ENCODE data around the gene HCAR3. TPM values are rescaled to one million over a fixed set of nuclear protein-coding genes. Genes with fewer than 3 reads are reported as not detected.
"Not testable (repeated sequence)": the region's sequence is repeated elsewhere in the genome, so short reads cannot be mapped to it uniquely, and the experiment has no call there.

The HCAR3 gene
- polyA plus RNA-seq, 3 donors = 0.19 to 0.62 (median 0.26) TPM

- DNase-seq (ENCODE audit: extremely low read depth in 1 of 11, low read depth in 9 of 11, low spot score in 4 of 11) = no peak
Observed at GRCh38 chr12:122681814-122682213, 34.8 kb downstream of the HCAR3 start.

- not testable (repeated sequence) for DNase-seq (ENCODE audit: extremely low read depth in 1 of 11, low read depth in 9 of 11, low spot score in 4 of 11)
Observed at GRCh38 chr12:122680989-122681388, 35.6 kb downstream of the HCAR3 start.

GRCh38 chr12:122676781-122677180, 39.8 kb downstream of the HCAR3 start:
- DNase-seq (ENCODE audit: extremely low read depth in 1 of 11, low read depth in 9 of 11, low spot score in 4 of 11) = not testable (repeated sequence)

- DNase-seq (ENCODE audit: extremely low read depth in 1 of 11, low read depth in 9 of 11, low spot score in 4 of 11) = not testable (repeated sequence)
Observed at GRCh38 chr12:122676015-122676414, 40.6 kb downstream of the HCAR3 start.

DNA sequence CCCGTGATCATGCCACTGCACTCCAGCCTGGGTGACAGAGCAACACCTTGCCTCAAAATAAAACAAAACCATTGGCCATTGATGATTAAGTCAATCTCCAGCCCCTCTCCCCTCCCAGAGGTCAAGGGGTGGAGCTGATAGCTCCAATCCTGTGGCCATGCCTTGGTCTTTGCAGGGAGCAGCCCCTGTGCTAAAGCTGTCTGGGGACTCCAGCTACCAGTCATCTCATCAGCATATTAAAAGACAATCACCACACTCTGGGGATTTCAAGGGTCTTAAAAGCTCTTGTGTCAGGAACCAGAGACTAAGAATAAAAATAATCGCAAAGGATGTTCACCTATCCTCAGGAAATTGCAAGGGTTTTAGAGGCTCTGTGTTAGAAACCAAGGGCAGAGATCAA, 44.1 kb downstream of the HCAR3 start:
- DNase-seq (ENCODE audit: extremely low read depth in 1 of 11, low read depth in 9 of 11, low spot score in 4 of 11) = no peak

- no peak for DNase-seq (ENCODE audit: extremely low read depth in 1 of 11, low read depth in 9 of 11, low spot score in 4 of 11)
Observed at GRCh38 chr12:122669397-122670070, 47.1 kb downstream of the HCAR3 start.

DNA sequence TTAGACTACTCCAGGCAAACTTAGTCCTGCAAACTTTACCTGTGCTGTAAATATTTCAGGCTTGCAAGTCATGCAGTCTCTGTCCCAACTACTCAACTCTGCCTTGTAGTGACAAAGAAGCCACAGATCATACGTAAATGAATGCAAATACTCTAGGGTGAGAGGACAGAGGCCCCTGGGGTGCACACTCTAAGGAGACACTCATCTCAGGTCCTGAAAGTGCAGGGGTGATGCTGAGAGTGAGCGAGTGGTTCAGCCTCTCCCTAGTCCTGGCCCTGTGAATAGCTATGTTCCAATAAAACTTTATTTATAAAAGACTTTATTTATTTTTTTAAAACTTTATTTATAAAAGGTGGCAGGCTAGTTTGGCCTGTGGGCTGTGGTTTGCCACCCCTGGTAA, 48.3 kb downstream of the HCAR3 start:
- no peak for DNase-seq (ENCODE audit: extremely low read depth in 1 of 11, low read depth in 9 of 11, low spot score in 4 of 11)

DNA sequence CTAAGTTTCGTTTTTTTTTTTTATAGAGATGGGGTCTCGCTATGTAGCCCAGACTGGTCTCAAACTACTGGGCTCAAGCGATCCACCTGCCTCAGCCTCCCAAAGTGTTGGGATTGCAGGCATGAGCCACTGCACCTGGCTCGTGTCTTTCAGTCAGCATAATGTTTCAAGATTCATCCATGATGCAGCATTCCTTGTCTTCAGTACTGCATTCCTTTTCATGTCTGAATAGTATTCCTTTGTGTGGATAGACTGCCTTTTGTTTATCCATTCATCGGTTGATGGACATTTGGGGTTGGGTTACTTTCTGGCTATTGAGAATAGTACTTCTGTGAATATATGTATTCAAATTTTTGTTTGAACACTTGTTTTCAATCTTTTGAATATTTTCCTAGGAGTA, 50.9 kb downstream of the HCAR3 start:
- no peak for DNase-seq (ENCODE audit: extremely low read depth in 1 of 11, low read depth in 9 of 11, low spot score in 4 of 11)

- no peak for DNase-seq (ENCODE audit: extremely low read depth in 1 of 11, low read depth in 9 of 11, low spot score in 4 of 11)
Observed at GRCh38 chr12:122665349-122665748, 51.3 kb downstream of the HCAR3 start.

Other genes with a start within 250 kb of the HCAR3 start
- 10 to 100 TPM; 37.6 to 48.8 (median 39.7) TPM for gene ZCCHC8, start 215.9 kb downstream of the HCAR3 start, polyA plus RNA-seq (ENCODE audit: insufficient read length in 3 of 3)
- 100 to 1,000 TPM; 193 to 227 (median 211) TPM for gene RSRC2, start 189.9 kb downstream of the HCAR3 start, polyA plus RNA-seq (ENCODE audit: insufficient read length in 3 of 3)
- gene KNTC1, start 189.6 kb downstream of the HCAR3 start, polyA plus RNA-seq (ENCODE audit: insufficient read length in 3 of 3) = 10 to 100 TPM; 35.0 to 48.4 (median 45.9) TPM
- under 1 TPM; 0.22 to 0.57 (median 0.34) TPM for gene HCAR2, start 13.5 kb downstream of the HCAR3 start, polyA plus RNA-seq (ENCODE audit: insufficient read length in 3 of 3)
- 1 to 10 TPM; 2.5 to 2.7 (median 2.7) TPM for gene HCAR1, start 14.0 kb upstream of the HCAR3 start, polyA plus RNA-seq (ENCODE audit: insufficient read length in 3 of 3)
- gene DENR, start 36.0 kb upstream of the HCAR3 start, polyA plus RNA-seq (ENCODE audit: insufficient read length in 3 of 3) = 100 to 1,000 TPM in 1 of 3 donors, 10 to 100 TPM in 2; 88.3 to 102 (median 99.2) TPM
- gene CCDC62, start 57.8 kb upstream of the HCAR3 start, polyA plus RNA-seq (ENCODE audit: insufficient read length in 3 of 3) = under 1 TPM; 0.33 to 0.45 (median 0.40) TPM
- gene HIP1R, start 118.6 kb upstream of the HCAR3 start, polyA plus RNA-seq (ENCODE audit: insufficient read length in 3 of 3) = 100 to 1,000 TPM in 1 of 3 donors, 10 to 100 TPM in 2; 54.1 to 115 (median 74.2) TPM
- gene VPS37B, start 179.3 kb upstream of the HCAR3 start, polyA plus RNA-seq (ENCODE audit: insufficient read length in 3 of 3) = 10 to 100 TPM; 23.4 to 32.6 (median 26.1) TPM
- gene ABCB9, start 249.7 kb upstream of the HCAR3 start, polyA plus RNA-seq (ENCODE audit: insufficient read length in 3 of 3) = 10 to 100 TPM in 1 of 3 donors, 1 to 10 TPM in 2; 5.0 to 10.4 (median 7.5) TPM